Tibial nerve (tissue), 4 donors: ENCODE results near the gene CXorf49.

Source experiments
- CTCF ChIP-seq, 5 experiments: fragments of 200-600 bp in 3 of 5; fragments of 450-650 bp in 2 of 5; sonication (generic) in 3 of 5; IDR thresholded peaks; one replicate each; pipeline ENCODE4 v1.5.1; 2016 to 2019; ENCODE audit warnings: antibody characterized with exemption in 5 of 5, mild to moderate bottlenecking in 3 of 5, moderate library complexity in 2 of 5
- EP300 ChIP-seq, 2 donors: sonication (generic); formaldehyde crosslinking; IDR thresholded peaks; one replicate each; pipeline ENCODE4 v1.6.1; 2017; ENCODE audit warnings: antibody characterized with exemption in 2 of 2, mild to moderate bottlenecking in 1 of 2
- POLR2A ChIP-seq, 2 donors: fragments of 450-650 bp; IDR thresholded peaks; one replicate each; pipeline ENCODE4 v1.6.1; 2017; ENCODE audit warnings: antibody characterized with exemption in 2 of 2, mild to moderate bottlenecking in 2 of 2, moderate library complexity in 2 of 2

- no peak for TF ChIP-seq POLR2A (IDR thresholded peaks at IDR 0.05)
- TF ChIP-seq CTCF (IDR thresholded peaks at IDR 0.05) = no peak
- TF ChIP-seq EP300 (IDR thresholded peaks at IDR 0.05) = no peak
Measured at GRCh38 chrX:71667328-71668247, 50.5 kb downstream of the CXorf49 start, which contains the start of gene LOC101059915.
